Measurements from ENCODE around the gene KRTAP5-2.

DNA sequence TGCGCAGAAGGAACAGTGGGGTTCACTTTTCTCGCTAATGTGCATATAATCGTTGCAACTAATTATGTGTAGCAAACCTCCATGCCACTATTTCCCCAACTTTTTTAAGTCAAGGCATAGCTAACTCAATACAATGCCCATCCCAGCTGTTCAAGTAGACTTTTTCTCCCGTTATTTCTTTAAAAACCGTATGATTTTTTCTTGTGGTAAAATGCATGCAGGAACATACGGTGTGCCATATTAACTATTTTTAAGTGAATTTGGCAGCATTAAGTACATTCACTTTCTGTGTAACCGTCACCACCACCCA, 23.2 kb downstream of the KRTAP5-2 start:
- TF ChIP-seq, protein P1, sequence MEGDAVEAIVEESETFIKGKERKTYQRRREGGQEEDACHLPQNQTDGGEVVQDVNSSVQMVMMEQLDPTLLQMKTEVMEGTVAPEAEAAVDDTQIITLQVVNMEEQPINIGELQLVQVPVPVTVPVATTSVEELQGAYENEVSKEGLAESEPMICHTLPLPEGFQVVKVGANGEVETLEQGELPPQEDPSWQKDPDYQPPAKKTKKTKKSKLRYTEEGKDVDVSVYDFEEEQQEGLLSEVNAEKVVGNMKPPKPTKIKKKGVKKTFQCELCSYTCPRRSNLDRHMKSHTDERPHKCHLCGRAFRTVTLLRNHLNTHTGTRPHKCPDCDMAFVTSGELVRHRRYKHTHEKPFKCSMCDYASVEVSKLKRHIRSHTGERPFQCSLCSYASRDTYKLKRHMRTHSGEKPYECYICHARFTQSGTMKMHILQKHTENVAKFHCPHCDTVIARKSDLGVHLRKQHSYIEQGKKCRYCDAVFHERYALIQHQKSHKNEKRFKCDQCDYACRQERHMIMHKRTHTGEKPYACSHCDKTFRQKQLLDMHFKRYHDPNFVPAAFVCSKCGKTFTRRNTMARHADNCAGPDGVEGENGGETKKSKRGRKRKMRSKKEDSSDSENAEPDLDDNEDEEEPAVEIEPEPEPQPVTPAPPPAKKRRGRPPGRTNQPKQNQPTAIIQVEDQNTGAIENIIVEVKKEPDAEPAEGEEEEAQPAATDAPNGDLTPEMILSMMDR (IDR thresholded peaks at IDR 0.05) = no peak
- no peak for TF ChIP-seq POLR2A (IDR thresholded peaks at IDR 0.05)
